ENCODE data around the gene FOXB2.

DNA sequence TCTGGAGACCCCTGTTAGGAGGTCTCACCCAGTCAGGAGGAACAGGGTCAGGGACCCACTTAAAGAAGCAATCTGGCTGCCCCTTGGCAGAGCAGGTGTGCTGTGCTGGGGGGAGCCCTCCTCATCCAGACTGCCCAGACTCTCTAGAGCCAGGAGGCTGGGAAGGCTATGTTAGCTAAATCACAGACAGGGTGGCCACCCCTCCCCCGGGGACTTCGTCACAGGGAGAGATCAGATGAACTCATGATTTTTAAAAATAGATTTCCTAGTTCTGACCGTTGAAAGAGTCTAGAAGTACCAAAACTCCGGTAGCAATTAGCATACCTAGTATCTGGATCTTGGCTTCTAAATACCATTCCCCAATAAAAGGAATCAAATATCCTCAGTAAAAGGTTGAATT is 35.0 kb upstream of the FOXB2 start:
- TF ChIP-seq GATA2 (IDR thresholded peaks at IDR 0.05; ENCODE audit: insufficient read depth, insufficient read length, low read depth, low read length) = no peak
- TF ChIP-seq, protein P1, sequence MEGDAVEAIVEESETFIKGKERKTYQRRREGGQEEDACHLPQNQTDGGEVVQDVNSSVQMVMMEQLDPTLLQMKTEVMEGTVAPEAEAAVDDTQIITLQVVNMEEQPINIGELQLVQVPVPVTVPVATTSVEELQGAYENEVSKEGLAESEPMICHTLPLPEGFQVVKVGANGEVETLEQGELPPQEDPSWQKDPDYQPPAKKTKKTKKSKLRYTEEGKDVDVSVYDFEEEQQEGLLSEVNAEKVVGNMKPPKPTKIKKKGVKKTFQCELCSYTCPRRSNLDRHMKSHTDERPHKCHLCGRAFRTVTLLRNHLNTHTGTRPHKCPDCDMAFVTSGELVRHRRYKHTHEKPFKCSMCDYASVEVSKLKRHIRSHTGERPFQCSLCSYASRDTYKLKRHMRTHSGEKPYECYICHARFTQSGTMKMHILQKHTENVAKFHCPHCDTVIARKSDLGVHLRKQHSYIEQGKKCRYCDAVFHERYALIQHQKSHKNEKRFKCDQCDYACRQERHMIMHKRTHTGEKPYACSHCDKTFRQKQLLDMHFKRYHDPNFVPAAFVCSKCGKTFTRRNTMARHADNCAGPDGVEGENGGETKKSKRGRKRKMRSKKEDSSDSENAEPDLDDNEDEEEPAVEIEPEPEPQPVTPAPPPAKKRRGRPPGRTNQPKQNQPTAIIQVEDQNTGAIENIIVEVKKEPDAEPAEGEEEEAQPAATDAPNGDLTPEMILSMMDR (IDR thresholded peaks at IDR 0.05; ENCODE audit: extremely low read depth in 1 of 2, insufficient read depth in 1 of 2, low read depth in 1 of 2, low read length in 2 of 2) = no peak
- TF ChIP-seq, protein P2, sequence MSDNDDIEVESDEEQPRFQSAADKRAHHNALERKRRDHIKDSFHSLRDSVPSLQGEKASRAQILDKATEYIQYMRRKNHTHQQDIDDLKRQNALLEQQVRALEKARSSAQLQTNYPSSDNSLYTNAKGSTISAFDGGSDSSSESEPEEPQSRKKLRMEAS (IDR thresholded peaks at IDR 0.05; ENCODE audit: insufficient read depth, insufficient read length) = no peak
